H1 (cell line): Measurements from ENCODE around the gene MACROD2. TPM values are rescaled to one million over a fixed set of nuclear protein-coding genes. Genes with fewer than 3 reads are reported as not detected.

ENCODE experiments used
- CTCF ChIA-PET: fragments of 300-600 bp; sonication (Branson Sonifier 250); formaldehyde crosslinking; loops from one replicate; lab custom pipeline; 2021; ENCODE audit not compliant: partially characterized antibody; lab: Charles Lee
- POLR2A ChIA-PET: fragments of 300-600 bp; sonication (Branson Sonifier 250); formaldehyde crosslinking; loops from one replicate; lab custom pipeline; 2021; ENCODE audit warnings: inconsistent platforms; ENCODE audit not compliant: partially characterized antibody; lab: Charles Lee
- DNase-seq, 2 experiments: peaks; one replicate each; pipeline versions ENCODE4 v3.0.0 to v3.0.0-alpha.2; 2010 to 2022; ENCODE audit warnings: low spot score in 2 of 2, low read depth in 1 of 2, mixed read lengths in 1 of 2
- FAIRE-seq: peaks from 2 replicates; lab custom pipeline; 2011; peaks lifted over from hg19 to GRCh38; lab: Jason Lieb, UNC
- H2AFZ ChIP-seq: 2 replicates; pipeline ENCODE4 v1.8.1; 2012; ENCODE audit warnings: low read length, inconsistent platforms
- H2AK5ac ChIP-seq: 2 replicates; pipeline ENCODE4 v1.6.1; 2013; ENCODE audit warnings: low read depth, low read length
- H2BK120ac ChIP-seq: replicated peaks from 2 replicates; pipeline ENCODE3; 2013; ENCODE audit warnings: low read depth, low read length, inconsistent platforms
- H2BK12ac ChIP-seq: 2 replicates; pipeline ENCODE4 v1.6.1; 2013; ENCODE audit warnings: low read depth, low read length
- H2BK15ac ChIP-seq: 2 replicates; pipeline ENCODE4 v1.6.1; 2013; ENCODE audit warnings: low read length
- H2BK20ac ChIP-seq: 2 replicates; pipeline ENCODE4 v1.6.1; 2013; ENCODE audit warnings: low read length
- H2BK5ac ChIP-seq: 2 replicates; pipeline ENCODE4 v1.6.1; 2013; ENCODE audit warnings: low read depth, low read length
- H3K14ac ChIP-seq: 2 replicates; pipeline ENCODE4 v1.6.1; 2013; ENCODE audit warnings: inconsistent platforms; ENCODE audit not compliant: insufficient read length
- H3K18ac ChIP-seq: 2 replicates; pipeline ENCODE4 v1.6.1; 2013; ENCODE audit warnings: low read length; ENCODE audit errors: extremely low read depth
- H3K23ac ChIP-seq: 2 replicates; pipeline ENCODE4 v1.6.1; 2013; ENCODE audit warnings: inconsistent platforms; ENCODE audit not compliant: insufficient read length
- H3K23me2 ChIP-seq: 2 replicates; pipeline ENCODE4 v1.6.1; 2013; ENCODE audit warnings: low read depth, low read length
- H3K27ac ChIP-seq: 2 replicates; pipeline ENCODE4 v1.6.1; 2011; ENCODE audit warnings: low read depth, low read length, inconsistent platforms
- H3K27me3 ChIP-seq, 4 experiments: replicated peaks in 1 of 4; 1 replicate in 1 of 4; 2 replicates in 3 of 4; pipeline versions ENCODE4 v1.6.1 to v1.8.1; 2011 to 2013; ENCODE audit warnings: low read length in 3 of 4, mild to moderate bottlenecking in 3 of 4, inconsistent platforms in 2 of 4, mixed read lengths in 2 of 4, moderate library complexity in 1 of 4; ENCODE audit not compliant: control insufficient read depth in 3 of 4, insufficient read depth in 3 of 4; ENCODE audit errors: extremely low read depth in 1 of 4
- H3K36me3 ChIP-seq, 4 experiments: 2 replicates each; pipeline versions ENCODE4 v1.6.1 to v1.8.1; 2011 to 2013; ENCODE audit warnings: mild to moderate bottlenecking in 4 of 4, low read length in 3 of 4, moderate library complexity in 2 of 4, control low read depth in 1 of 4, inconsistent platforms in 1 of 4; ENCODE audit not compliant: insufficient read depth in 4 of 4, control insufficient read depth in 2 of 4
- H3K4ac ChIP-seq: replicated peaks from 2 replicates; pipeline ENCODE3; 2013; ENCODE audit warnings: low read length, low read depth, mixed read lengths, inconsistent platforms; ENCODE audit not compliant: insufficient read length
- H3K4me1 ChIP-seq, 4 experiments: replicated peaks in 1 of 4; 1 replicate in 1 of 4; 2 replicates in 3 of 4; pipeline versions ENCODE4 v1.6.1 to v1.8.1; 2011 to 2013; ENCODE audit warnings: low read length in 3 of 4, inconsistent platforms in 2 of 4, mixed read lengths in 1 of 4; ENCODE audit not compliant: insufficient read depth in 4 of 4, control insufficient read depth in 3 of 4
- H3K4me2 ChIP-seq, 2 experiments: 2 replicates each; pipeline versions ENCODE4 v1.6.1 to v1.8.1; 2011 to 2013; ENCODE audit warnings: low read depth in 2 of 2, low read length in 2 of 2, control low read depth in 1 of 2, inconsistent platforms in 1 of 2, mild to moderate bottlenecking in 1 of 2; ENCODE audit not compliant: insufficient read depth in 1 of 2
- H3K4me3 ChIP-seq, 4 experiments: fragments of 200-600, 300-600 bp in 1 of 4; sonication (generic), shearing (Covaris generic), sonication (Bioruptor Twin) in 1 of 4; 2 replicates each; pipeline versions ENCODE4 v1.5.1 to v1.8.1; 2011 to 2016; ENCODE audit warnings: low read length in 4 of 4, low read depth in 3 of 4, control low read depth in 2 of 4, inconsistent platforms in 2 of 4, mild to moderate bottlenecking in 2 of 4, mixed read lengths in 1 of 4, moderate library complexity in 1 of 4; ENCODE audit not compliant: insufficient read depth in 2 of 4; ENCODE audit errors: extremely low read depth in 1 of 4
- H3K56ac ChIP-seq: replicated peaks from 2 replicates; pipeline ENCODE3; 2013; ENCODE audit warnings: low read depth, mild to moderate bottlenecking, mixed read lengths, low read length, inconsistent platforms; ENCODE audit not compliant: insufficient read length
- H3K79me1 ChIP-seq: 2 replicates; pipeline ENCODE4 v1.6.1; 2013; ENCODE audit warnings: low read depth, low read length, control low read depth
- H3K79me2 ChIP-seq, 2 experiments: 2 replicates each; pipeline versions ENCODE4 v1.6.1 to v1.8.1; 2012 to 2013; ENCODE audit warnings: low read length in 2 of 2, mild to moderate bottlenecking in 2 of 2, inconsistent platforms in 1 of 2; ENCODE audit not compliant: insufficient read depth in 2 of 2, control insufficient read depth in 1 of 2
- H3K9ac ChIP-seq, 4 experiments: replicated peaks in 1 of 4; 1 replicate in 1 of 4; 2 replicates in 3 of 4; pipeline versions ENCODE4 v1.6.1 to v1.8.1; 2011 to 2013; ENCODE audit warnings: low read depth in 3 of 4, low read length in 3 of 4, control low read depth in 2 of 4, mild to moderate bottlenecking in 2 of 4, moderate library complexity in 2 of 4, inconsistent platforms in 1 of 4; ENCODE audit errors: extremely low read depth in 1 of 4
- H3K9me3 ChIP-seq, 2 experiments: 2 replicates each; pipeline versions ENCODE4 v1.6.1 to v1.8.1; 2012 to 2013; ENCODE audit warnings: mild to moderate bottlenecking in 2 of 2, moderate library complexity in 2 of 2, control low read depth in 1 of 2, inconsistent platforms in 1 of 2, low read depth in 1 of 2, low read length in 1 of 2, mixed read lengths in 1 of 2; ENCODE audit not compliant: insufficient read depth in 2 of 2
- H4K20me1 ChIP-seq, 2 experiments: replicated peaks in 1 of 2; 2 replicates each; pipeline versions ENCODE3 to v1.8.1; 2011 to 2013; ENCODE audit warnings: inconsistent platforms in 2 of 2, low read length in 2 of 2, mild to moderate bottlenecking in 1 of 2; ENCODE audit not compliant: insufficient read depth in 2 of 2, control insufficient read depth in 1 of 2
- H4K5ac ChIP-seq: 2 replicates; pipeline ENCODE4 v1.6.1; 2013; ENCODE audit warnings: low read length, low read depth, mixed read lengths, inconsistent platforms; ENCODE audit not compliant: insufficient read length
- H4K8ac ChIP-seq: 2 replicates; pipeline ENCODE4 v1.8.0; 2013; ENCODE audit warnings: mild to moderate bottlenecking, moderate library complexity, low read length, inconsistent platforms; ENCODE audit not compliant: insufficient read depth; ENCODE audit errors: extremely low read depth
- H4K91ac ChIP-seq: replicated peaks from 2 replicates; pipeline ENCODE3; 2013; ENCODE audit warnings: low read length, mixed read lengths, inconsistent platforms; ENCODE audit not compliant: insufficient read length
- SIN3A ChIP-seq, 2 experiments: IDR thresholded peaks in 1 of 2; conservative IDR thresholded peaks in 1 of 2; 2 replicates each; pipeline ENCODE4 v1.6.1; 2011 to 2012; ENCODE audit warnings: low read length in 2 of 2, improper control_type of control experiment in 1 of 2, low read depth in 1 of 2, mild to moderate bottlenecking in 1 of 2
- TCF12 ChIP-seq: IDR thresholded peaks from 2 replicates; pipeline ENCODE4 v1.6.1; 2011; ENCODE audit warnings: low read depth, mild to moderate bottlenecking, low read length
- polyA plus RNA-seq, 7 experiments: library from polyadenylated mRNA; depleted of rRNA in 3 of 7; stranded (reverse) in 5 of 7; unstranded in 2 of 7; fragments of >200 nt in 5 of 7; fragments of 200-250 nt in 2 of 7; gene quantifications; 1 replicate in 5 of 7; 2 replicates in 1 of 7; 4 replicates in 1 of 7; pipeline versions ENCODE4 v1.2.1 to v1.2.3, GENCODE V29; 2011 to 2013; ENCODE audit warnings: missing spikeins in 2 of 7, mixed read lengths in 2 of 7
- total RNA-seq: library from RNA; stranded (reverse); fragmentation: NEBNext Ultra II Directional; extraction: Animal tissue kit (Norgen Biotek cat#: 25700); gene quantifications from 2 replicates; pipeline ENCODE4 v1.2.1, GENCODE V29; 2021
- TF ChIP-seq, protein P1 (sequence below): IDR thresholded peaks from 2 replicates; pipeline ENCODE4 v1.6.1; 2012; ENCODE audit warnings: inconsistent platforms

MACROD2 gene
- total and polyA plus RNA-seq, 2 of the 8 experiments (the other 6 are each of a cell fraction or from before 2014, with no cell fraction given) = 0.70 to 3.9 TPM

DNA sequence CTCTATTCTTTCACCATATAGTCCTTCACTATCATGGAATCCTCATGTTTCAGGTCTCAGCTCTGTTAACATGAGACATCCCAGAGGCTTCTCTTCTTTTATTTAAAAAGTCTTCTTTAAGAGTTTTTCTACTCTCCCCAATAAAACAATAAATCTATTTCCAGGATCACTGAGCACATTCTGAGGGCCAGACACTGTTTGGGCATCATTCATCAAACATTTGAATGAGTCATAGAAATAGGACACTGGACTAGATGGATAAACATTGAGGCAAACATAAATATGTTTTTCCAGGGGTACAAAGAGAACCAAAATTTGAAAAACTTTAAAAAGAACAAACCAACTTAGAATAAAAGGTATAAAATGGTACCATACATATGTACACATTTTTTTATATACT is 2023.6 kb downstream of the MACROD2 start:
- no peak for TF ChIP-seq TCF12
- TF ChIP-seq SIN3A (conservative IDR thresholded peaks at IDR 0.05 in 1 of 2, IDR thresholded peaks at IDR 0.05 in 1 of 2; ENCODE audit: low read depth in 1 of 2, low read length in 2 of 2) = no peak
- TF ChIP-seq, protein P1, sequence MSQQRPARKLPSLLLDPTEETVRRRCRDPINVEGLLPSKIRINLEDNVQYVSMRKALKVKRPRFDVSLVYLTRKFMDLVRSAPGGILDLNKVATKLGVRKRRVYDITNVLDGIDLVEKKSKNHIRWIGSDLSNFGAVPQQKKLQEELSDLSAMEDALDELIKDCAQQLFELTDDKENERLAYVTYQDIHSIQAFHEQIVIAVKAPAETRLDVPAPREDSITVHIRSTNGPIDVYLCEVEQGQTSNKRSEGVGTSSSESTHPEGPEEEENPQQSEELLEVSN = no peak
- TF ChIP-seq, all 59 proteins: peak for 0
- Histone ChIP-seq H3K23ac (no peak overlapping the region), H3K9ac (no peak overlapping the region), H4K91ac (no peak overlapping the region), H3K27me3 (no peaks in the 10 kb centered on the region), H2BK20ac (no peak overlapping the region), H2BK15ac (no peak overlapping the region), H4K8ac (no peak overlapping the region), H3K27ac (no peak overlapping the region), H3K4me1 (no peaks in the 10 kb centered on the region), H3K4ac (no peak overlapping the region), H4K5ac (no peak overlapping the region), H2AK5ac (no peak overlapping the region), H3K4me2 (no peak overlapping the region), H3K79me1 (no peaks in the 10 kb centered on the region), H3K36me3 (no peaks in the 10 kb centered on the region), H3K23me2 (no peaks in the 10 kb centered on the region), H3K79me2 (no peaks in the 10 kb centered on the region), H3K56ac (no peak overlapping the region), H2AFZ (no peak overlapping the region), H4K20me1 (no peaks in the 10 kb centered on the region), H3K14ac (no peak overlapping the region), H2BK12ac (no peak overlapping the region), H2BK120ac (no peak overlapping the region), H3K9me3 (no peaks in the 10 kb centered on the region), H3K18ac (no peak overlapping the region), H2BK5ac (no peak overlapping the region), H3K4me3 (no peak overlapping the region)
- ChIA-PET CTCF (interaction anchor here (1.7 kb wide), 1 partner anchor 11 kb away, joined by 6 read pairs; no protein-coding TSS in a partner anchor), POLR2A (no interaction called here)
- DNase-seq = no peak
- no peak for FAIRE-seq
